TTC549 (cell line): ENCODE measurements around the gene ASXL1.

ENCODE experiments used
- FAIRE-seq: peaks from 2 replicates; lab custom pipeline; 2012; peaks lifted over from hg19 to GRCh38; lab: Jason Lieb, UNC

The ASXL1 gene

GRCh38 chr20:32481311-32482142, 123.4 kb downstream of the ASXL1 start:
- no peak for FAIRE-seq

- FAIRE-seq: no peak
These were observed 124.0 kb downstream of the ASXL1 start for GRCh38 chr20:32482143-32482441.

GRCh38 chr20:32482442-32483261, 124.5 kb downstream of the ASXL1 start:
- FAIRE-seq: no peak

- no peak for FAIRE-seq
These were observed 125.5 kb downstream of the ASXL1 start for GRCh38 chr20:32483351-32484224.

- no peak for FAIRE-seq
These were observed 126.3 kb downstream of the ASXL1 start for GRCh38 chr20:32484225-32484957.

GRCh38 chr20:32484958-32485769, 127.0 kb downstream of the ASXL1 start:
- FAIRE-seq: peak; percentile 61

GRCh38 chr20:32485770-32486478, 127.8 kb downstream of the ASXL1 start:
- no peak for FAIRE-seq

- no peak for FAIRE-seq
These were observed 129.2 kb downstream of the ASXL1 start for GRCh38 chr20:32487381-32487780.

- no peak for FAIRE-seq
These were observed 130.1 kb downstream of the ASXL1 start for GRCh38 chr20:32488066-32488838.
